PC-9 (cell line): ENCODE data around the gene CMSS1. TPM values are rescaled to one million over a fixed set of nuclear protein-coding genes. Genes with fewer than 3 reads are reported as not detected.

Source experiments
- BruUV-seq: library from RNA; stranded (reverse); fragments of 400-500 nt; replicated peaks from 2 replicates; lab custom pipeline; 2021; lab: Mats Ljungman, UMichigan
- CTCF ChIA-PET: fragments of 300-600 bp; sonication (Branson Sonifier 250); formaldehyde crosslinking; loops from one replicate; lab custom pipeline; 2022; ENCODE audit warnings: antibody characterized with exemption; lab: Charles Lee
- POLR2A ChIA-PET: fragments of 300-600 bp; sonication (Branson Sonifier 250); formaldehyde crosslinking; loops from one replicate; lab custom pipeline; 2022; ENCODE audit warnings: antibody characterized with exemption; ENCODE audit not compliant: unreplicated experiment; lab: Charles Lee
- DNase-seq, 2 experiments: peaks; one replicate each; pipeline versions ENCODE4 v3.0.0 to v3.0.0-alpha.2; 2015 to 2022; ENCODE audit warnings: mixed read lengths in 1 of 2
- H2AFZ ChIP-seq: fragments of 200-600 bp; sonication (generic); 2 replicates; pipeline ENCODE4 v1.8.1; 2017; ENCODE audit warnings: antibody characterized with exemption
- H3F3A ChIP-seq: fragments of 200-600 bp; sonication (generic); 2 replicates; pipeline ENCODE4 v1.8.1; 2017; ENCODE audit warnings: antibody characterized with exemption, mild to moderate bottlenecking, low read depth; ENCODE audit not compliant: insufficient read depth
- H3K27ac ChIP-seq: fragments of 200-600 bp; sonication (generic); 2 replicates; pipeline ENCODE4 v1.6.1; 2016; ENCODE audit warnings: mixed run types
- H3K27me3 ChIP-seq: fragments of 200-600 bp; sonication (generic); 2 replicates; pipeline ENCODE4 v1.6.1; 2016; ENCODE audit warnings: low read depth, mixed run types; ENCODE audit not compliant: insufficient read depth
- H3K36me3 ChIP-seq: fragments of 200-600 bp; sonication (generic); 2 replicates; pipeline ENCODE4 v1.6.1; 2016; ENCODE audit warnings: low read depth, mixed run types
- H3K4me1 ChIP-seq: fragments of 200-600 bp; sonication (generic); replicated peaks from 2 replicates; pipeline ENCODE4 v1.6.1; 2016; ENCODE audit warnings: mixed run types; ENCODE audit not compliant: insufficient read depth
- H3K4me2 ChIP-seq: fragments of 200-600 bp; sonication (generic); 2 replicates; pipeline ENCODE4 v1.6.1; 2017; ENCODE audit warnings: mixed run types
- H3K4me3 ChIP-seq: fragments of 200-600 bp; sonication (generic); 2 replicates; pipeline ENCODE4 v1.6.1; 2016; ENCODE audit warnings: mixed run types
- H3K79me2 ChIP-seq: fragments of 200-600 bp; sonication (generic); 2 replicates; pipeline ENCODE4 v1.6.1; 2017; ENCODE audit warnings: low read depth, mixed run types
- H3K9me2 ChIP-seq: fragments of 200-600 bp; sonication (generic); 2 replicates; pipeline ENCODE4 v1.8.1; 2017; ENCODE audit warnings: mild to moderate bottlenecking; ENCODE audit not compliant: insufficient read depth
- H3K9me3 ChIP-seq: fragments of 200-600 bp; sonication (generic); 2 replicates; pipeline ENCODE4 v1.8.1; 2016; ENCODE audit warnings: low read depth; ENCODE audit not compliant: insufficient read depth
- H4K20me1 ChIP-seq: fragments of 200-600 bp; sonication (generic); 2 replicates; pipeline ENCODE4 v1.8.1; 2017; ENCODE audit not compliant: insufficient read depth
- EZH2 ChIP-seq: fragments of 200-600 bp; sonication (generic); IDR thresholded peaks from 2 replicates; pipeline ENCODE4 v1.8.0; 2017; ENCODE audit warnings: antibody characterized with exemption, low read depth
- intact Hi-C: fragments of 100-400 bp; cut with micrococcal nuclease; formaldehyde crosslinking; loops from one replicate; pipeline ENCODE4 v1.10.0; 2022; ENCODE audit not compliant: unreplicated experiment
- total RNA-seq: library from RNA; stranded (reverse); gene quantifications from 2 replicates; pipeline ENCODE4 v1.2.3, GENCODE V29; 2021
- TF ChIP-seq, protein P1 (sequence below): fragments of 200-600 bp; sonication (generic); conservative IDR thresholded peaks from 2 replicates; pipeline ENCODE4 v1.6.1; 2017; ENCODE audit warnings: mixed run types, antibody characterized with exemption, mild to moderate bottlenecking, moderate library complexity

CMSS1 gene
- total RNA-seq, 1 experiment from 2014 or later, result 98.9 TPM

DNA sequence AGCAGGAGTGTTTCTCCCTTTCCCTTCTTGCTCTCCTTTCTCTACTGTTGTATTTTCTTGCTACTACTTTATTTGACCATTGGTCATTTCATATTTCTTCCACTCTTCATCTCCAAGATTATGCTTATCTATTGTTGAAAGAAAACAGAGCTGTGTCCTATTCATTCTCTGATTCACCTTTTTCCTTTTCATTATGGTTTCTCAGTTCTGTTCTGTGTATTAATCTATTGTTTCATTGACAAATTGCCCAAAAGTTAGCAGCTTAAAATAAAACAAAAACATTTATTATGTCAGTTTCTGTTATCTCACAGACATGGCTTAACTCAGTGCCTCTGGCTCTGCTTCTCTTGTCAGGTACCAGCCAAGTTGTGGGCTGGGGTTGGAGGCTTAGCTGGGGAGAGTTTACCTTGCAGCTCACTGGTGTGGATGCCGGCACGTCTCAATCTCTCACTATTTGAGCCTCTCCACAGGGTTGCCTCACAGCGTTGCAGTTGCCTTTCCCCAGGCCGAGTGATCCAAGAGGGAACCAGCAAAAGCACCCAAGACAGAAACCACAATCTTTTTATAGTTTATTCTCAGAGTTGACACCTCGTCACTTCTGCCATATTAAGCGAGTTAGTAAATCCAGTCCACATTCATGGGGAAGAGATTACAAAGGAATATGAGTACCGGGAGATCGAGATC lies 333.5 kb downstream of the CMSS1 start:
- H3F3A ChIP-seq, result no peaks in the 10 kb centered on the region
- intact Hi-C loops, result no loop called here
- TF ChIP-seq, protein P1, sequence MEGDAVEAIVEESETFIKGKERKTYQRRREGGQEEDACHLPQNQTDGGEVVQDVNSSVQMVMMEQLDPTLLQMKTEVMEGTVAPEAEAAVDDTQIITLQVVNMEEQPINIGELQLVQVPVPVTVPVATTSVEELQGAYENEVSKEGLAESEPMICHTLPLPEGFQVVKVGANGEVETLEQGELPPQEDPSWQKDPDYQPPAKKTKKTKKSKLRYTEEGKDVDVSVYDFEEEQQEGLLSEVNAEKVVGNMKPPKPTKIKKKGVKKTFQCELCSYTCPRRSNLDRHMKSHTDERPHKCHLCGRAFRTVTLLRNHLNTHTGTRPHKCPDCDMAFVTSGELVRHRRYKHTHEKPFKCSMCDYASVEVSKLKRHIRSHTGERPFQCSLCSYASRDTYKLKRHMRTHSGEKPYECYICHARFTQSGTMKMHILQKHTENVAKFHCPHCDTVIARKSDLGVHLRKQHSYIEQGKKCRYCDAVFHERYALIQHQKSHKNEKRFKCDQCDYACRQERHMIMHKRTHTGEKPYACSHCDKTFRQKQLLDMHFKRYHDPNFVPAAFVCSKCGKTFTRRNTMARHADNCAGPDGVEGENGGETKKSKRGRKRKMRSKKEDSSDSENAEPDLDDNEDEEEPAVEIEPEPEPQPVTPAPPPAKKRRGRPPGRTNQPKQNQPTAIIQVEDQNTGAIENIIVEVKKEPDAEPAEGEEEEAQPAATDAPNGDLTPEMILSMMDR, result no peak
- TF ChIP-seq EZH2, result no peak
- ChIA-PET CTCF (no interaction called here), POLR2A (no interaction called here)
- no peaks in the 10 kb centered on the region for H4K20me1 ChIP-seq
- no peaks in the 10 kb centered on the region for H3K4me1 ChIP-seq
- BruUV-seq, result no TSS peak
- H3K4me3 ChIP-seq, result no peak overlapping the region
- H3K27ac ChIP-seq, result no peak overlapping the region
- H3K27me3 ChIP-seq, result no peaks in the 10 kb centered on the region
- H3K36me3 ChIP-seq, result peaks cover 18% of the 10 kb centered on the region
- H3K4me2 ChIP-seq, result no peak overlapping the region
- H3K9me2 ChIP-seq, result no peaks in the 10 kb centered on the region
- peaks cover 14% of the 10 kb centered on the region for H3K9me3 ChIP-seq
- H2AFZ ChIP-seq, result no peak overlapping the region
- DNase-seq, result no peak
- H3K79me2 ChIP-seq, result no peaks in the 10 kb centered on the region

DNA sequence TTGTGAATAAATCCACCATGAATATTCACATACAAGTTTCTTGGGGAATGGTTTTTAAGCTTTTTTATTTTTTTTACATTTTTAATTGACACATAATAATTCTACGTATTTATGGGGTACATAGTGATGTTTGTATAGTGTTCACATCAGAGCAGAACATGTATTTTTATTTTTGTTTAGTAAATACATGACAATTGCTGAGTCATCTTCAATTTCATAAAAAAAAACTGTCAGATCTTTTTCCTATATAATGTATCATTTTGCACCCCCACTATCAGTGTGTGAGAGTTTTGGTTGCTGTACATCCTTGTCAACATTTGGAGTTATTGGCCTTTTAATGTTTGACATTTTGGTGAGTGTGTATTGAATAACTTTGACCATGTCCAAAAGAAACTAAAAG lies 336.5 kb downstream of the CMSS1 start:
- peaks cover 21% of the 10 kb centered on the region for H3K9me3 ChIP-seq
- H2AFZ ChIP-seq, result no peak overlapping the region
- no peak overlapping the region for H3K27ac ChIP-seq
- peaks cover 9% of the 10 kb centered on the region for H3K36me3 ChIP-seq
- intact Hi-C loops, result no loop called here
- ChIA-PET POLR2A (no interaction called here), CTCF (no interaction called here)
- no TSS peak for BruUV-seq
- no peaks in the 10 kb centered on the region for H3K27me3 ChIP-seq
- no peaks in the 10 kb centered on the region for H4K20me1 ChIP-seq
- TF ChIP-seq, protein P1, result no peak
- no peak for TF ChIP-seq EZH2
- H3F3A ChIP-seq, result peaks cover 8% of the 10 kb centered on the region
- no peak overlapping the region for H3K4me2 ChIP-seq
- no peak for DNase-seq
- no peaks in the 10 kb centered on the region for H3K9me2 ChIP-seq
- peaks cover 16% of the 10 kb centered on the region for H3K4me1 ChIP-seq
- no peak overlapping the region for H3K4me3 ChIP-seq
- H3K79me2 ChIP-seq, result no peaks in the 10 kb centered on the region

DNA sequence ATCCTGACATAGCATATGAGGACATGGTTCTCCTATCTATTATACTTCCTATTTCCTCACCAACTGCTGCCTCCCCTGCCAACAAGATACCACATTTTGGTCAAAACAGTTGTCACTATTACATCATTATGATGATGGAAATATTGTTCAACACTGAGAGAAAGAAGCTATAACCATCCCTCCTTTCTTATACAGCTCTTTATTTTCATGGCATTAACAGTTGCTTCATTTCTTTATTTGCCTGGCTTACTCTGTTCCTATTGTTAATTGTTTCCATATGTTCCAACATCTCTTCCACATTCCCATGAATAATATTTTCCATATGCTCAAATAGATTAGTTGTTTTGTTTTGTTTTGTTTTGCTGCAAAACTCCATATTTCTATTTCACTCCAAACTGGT lies 337.5 kb downstream of the CMSS1 start:
- H3K79me2 ChIP-seq, result no peaks in the 10 kb centered on the region
- TF ChIP-seq, protein P1, result no peak
- no peak for TF ChIP-seq EZH2
- POLR2A ChIA-PET, result interaction anchor here (0.6 to 0.7 kb wide), 2 partner anchors 55 to 1272 kb away, joined by 3 to 6 read pairs; no protein-coding TSS in a partner anchor
- H3F3A ChIP-seq, result peaks cover 17% of the 10 kb centered on the region
- intact Hi-C loops, result no loop called here
- peaks cover 26% of the 10 kb centered on the region for H3K4me1 ChIP-seq
- no peak for DNase-seq
- H3K27ac ChIP-seq, result no peak overlapping the region
- H3K4me3 ChIP-seq, result no peak overlapping the region
- no peak overlapping the region for H2AFZ ChIP-seq
- no peaks in the 10 kb centered on the region for H3K27me3 ChIP-seq
- H3K9me3 ChIP-seq, result peaks cover 21% of the 10 kb centered on the region
- BruUV-seq, result no TSS peak
- no peak overlapping the region for H3K4me2 ChIP-seq
- H4K20me1 ChIP-seq, result no peaks in the 10 kb centered on the region
- peaks cover 11% of the 10 kb centered on the region for H3K36me3 ChIP-seq
- no peaks in the 10 kb centered on the region for H3K9me2 ChIP-seq
- CTCF ChIA-PET, result no interaction called here
